Fibroblast of the conjunctiva (primary cell): Measurements from ENCODE around the gene MALT1.
"Not testable (repeated sequence)": the region's sequence is repeated elsewhere in the genome, so short reads cannot be mapped to it uniquely, and the experiment has no call there.

Experiments
- DNase-seq: peaks from one replicate; pipeline ENCODE4 v3.0.0-alpha.2; 2010; ENCODE audit warnings: low read depth

The MALT1 gene, protein sequence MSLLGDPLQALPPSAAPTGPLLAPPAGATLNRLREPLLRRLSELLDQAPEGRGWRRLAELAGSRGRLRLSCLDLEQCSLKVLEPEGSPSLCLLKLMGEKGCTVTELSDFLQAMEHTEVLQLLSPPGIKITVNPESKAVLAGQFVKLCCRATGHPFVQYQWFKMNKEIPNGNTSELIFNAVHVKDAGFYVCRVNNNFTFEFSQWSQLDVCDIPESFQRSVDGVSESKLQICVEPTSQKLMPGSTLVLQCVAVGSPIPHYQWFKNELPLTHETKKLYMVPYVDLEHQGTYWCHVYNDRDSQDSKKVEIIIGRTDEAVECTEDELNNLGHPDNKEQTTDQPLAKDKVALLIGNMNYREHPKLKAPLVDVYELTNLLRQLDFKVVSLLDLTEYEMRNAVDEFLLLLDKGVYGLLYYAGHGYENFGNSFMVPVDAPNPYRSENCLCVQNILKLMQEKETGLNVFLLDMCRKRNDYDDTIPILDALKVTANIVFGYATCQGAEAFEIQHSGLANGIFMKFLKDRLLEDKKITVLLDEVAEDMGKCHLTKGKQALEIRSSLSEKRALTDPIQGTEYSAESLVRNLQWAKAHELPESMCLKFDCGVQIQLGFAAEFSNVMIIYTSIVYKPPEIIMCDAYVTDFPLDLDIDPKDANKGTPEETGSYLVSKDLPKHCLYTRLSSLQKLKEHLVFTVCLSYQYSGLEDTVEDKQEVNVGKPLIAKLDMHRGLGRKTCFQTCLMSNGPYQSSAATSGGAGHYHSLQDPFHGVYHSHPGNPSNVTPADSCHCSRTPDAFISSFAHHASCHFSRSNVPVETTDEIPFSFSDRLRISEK

DNA sequence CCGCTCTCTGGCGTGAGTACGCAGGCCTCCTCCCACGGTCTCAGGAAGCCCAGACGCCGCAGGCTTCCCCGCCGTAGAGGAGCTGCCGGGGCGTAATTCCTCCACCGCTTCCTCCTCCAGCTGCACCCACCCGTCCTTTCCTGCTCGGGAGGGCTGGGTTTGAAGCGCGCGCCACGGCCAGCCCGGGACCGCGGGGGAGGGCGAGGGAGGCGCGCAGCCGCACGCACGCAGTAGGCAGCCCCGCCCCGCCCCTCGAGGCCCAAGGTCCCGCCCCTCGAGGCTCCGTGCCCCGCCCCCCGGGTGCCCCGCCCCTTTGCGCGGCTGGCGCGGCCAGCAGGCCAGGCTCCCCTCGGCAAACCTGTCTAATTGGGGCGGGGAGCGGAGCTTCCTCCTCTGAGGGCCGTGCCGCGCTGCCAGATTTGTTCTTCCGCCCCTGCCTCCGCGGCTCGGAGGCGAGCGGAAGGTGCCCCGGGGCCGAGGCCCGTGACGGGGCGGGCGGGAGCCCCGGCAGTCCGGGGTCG is at the start of gene MALT1:
Gene MALT1 (plus strand): TSS at position 355 of the 521 bp plus-strand sequence. CDS start 179 bp downstream, outside the sequence.
- peak; percentile 75 for DNase-seq

DNA sequence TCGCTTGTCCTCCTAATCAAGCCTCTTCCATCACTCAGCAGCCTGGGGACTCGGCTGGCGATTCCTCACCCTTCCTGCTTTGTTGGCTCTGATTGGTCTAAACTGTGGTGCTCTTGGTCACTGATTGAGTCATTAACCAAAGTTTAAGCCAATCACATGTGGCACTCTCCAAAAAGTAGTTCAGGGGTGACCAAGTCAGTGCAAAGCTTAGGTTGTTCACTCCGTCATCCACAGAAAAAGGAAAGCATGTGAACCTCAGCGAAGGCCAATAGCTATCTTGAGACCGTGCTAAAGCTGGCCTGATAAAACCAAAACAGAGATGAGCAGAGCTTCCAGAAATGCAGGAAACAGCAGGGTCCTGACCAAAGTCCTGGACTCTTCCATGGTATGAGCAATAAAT is 47.3 kb upstream of the MALT1 start:
- DNase-seq = no peak

DNA sequence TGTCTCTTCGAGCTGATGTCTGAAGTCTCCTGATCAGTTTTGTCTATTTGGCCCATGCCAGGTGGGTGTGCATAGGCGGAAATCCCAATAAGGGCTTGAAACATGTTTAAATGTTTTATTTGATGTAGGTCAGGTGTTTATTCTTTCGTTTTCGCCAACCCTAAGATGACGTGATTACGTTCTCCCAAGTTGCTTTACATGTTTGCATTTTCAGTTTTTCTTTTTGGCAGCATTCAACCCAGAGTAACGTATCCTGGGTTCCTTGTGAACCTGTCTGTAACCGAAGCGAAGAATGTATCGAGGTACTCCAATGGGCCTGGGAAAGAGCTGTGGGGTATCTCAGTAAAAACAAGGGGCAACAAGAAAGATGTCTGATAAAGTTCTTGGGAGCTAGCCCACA is 45.4 kb upstream of the MALT1 start:
- no peak for DNase-seq

DNA sequence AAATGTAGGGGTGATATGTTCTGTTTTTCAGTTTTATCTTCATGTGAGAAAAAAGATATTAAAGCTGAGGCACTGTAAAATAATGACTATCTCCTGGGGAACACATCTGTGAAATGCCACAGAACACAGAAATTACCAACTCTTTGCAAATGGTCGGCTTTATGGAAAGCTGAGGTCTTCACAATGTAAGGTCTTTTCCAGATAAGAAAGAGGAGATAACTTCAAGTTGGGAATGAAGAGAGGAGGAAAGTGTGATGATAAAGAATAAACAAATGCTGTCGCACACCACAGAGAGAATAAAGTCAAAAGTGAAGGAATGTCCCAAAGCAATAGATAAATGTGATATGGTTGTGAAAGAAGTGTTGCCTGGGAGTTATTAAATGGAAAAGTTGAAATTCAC is 41.2 kb upstream of the MALT1 start:
- DNase-seq = no peak

DNA sequence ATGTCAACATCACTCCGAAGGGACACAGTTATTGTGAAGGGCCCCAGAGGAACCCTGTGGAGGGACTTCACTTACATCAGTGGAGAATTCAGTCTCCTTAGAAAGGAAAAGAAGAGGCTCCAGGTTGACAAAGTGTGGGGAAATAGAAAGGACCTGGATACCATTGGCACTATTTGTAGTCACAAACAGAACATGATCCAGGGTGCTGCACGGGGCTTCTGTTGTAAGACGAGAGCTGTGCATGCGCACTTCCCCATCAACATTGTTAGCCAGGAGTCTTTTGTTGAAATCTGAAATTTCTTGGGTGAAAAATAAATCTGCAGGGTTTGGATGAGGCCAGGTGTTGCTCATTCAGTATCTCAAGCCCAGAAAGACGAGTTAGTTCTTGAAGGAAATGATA is 40.0 kb upstream of the MALT1 start:
- DNase-seq = no peak

DNA sequence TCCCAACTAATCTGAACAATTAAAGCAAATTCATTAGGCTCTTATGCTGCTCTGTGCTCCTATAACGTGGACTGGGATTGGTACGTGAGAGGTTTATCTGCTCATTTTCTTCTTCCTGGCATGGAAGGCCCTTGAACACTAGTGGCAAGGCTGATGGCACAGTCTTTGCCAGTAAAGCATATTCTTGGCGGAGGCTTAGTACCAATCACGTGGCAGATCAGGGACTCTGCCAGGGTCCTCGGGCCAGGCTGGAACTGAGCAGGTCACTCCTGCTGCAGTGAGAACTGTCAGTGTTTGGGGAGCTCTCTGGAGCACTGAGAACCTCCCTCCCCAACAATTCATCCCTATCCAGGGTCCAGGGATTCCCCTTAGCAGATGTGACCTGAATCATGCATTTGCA is 38.7 kb upstream of the MALT1 start:
- DNase-seq = no peak

DNA sequence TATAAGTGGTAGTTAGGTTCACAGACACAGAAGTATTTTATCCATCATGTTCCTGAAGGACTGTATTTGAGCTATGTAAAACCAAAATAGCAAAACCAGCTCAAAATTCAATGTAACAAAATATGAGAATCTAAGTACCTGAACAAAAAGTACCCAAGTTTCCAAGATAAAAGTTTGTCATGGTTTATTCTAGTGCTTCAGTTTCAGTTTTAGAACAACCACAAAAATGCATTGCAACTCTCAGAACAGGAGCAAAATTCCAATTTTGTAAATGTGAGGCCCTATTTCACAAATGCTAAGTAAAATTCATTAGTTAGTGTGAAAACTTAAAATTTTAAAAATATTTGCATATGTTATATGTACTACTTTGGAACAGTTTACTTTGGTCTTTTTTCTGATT is 37.4 kb upstream of the MALT1 start:
- no peak for DNase-seq

DNA sequence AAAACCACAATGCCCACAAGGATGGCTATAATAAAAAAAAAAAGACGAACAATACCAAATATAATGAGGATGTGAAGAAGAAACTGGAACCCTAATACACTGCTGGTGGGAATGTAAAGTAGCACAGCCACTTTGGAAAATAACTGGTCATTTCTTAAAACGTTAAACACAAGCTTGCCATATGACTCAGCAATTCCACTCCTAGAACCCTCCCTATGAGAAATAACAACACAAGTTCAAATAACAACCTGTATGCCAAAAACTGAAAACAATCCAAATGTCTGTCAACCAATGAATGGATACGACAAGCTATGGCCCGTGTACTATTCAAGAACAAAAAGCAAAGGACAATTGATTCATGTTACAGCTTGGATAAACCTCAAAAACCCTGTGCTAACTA is 35.4 kb upstream of the MALT1 start:
- DNase-seq = peak; percentile 68

DNA sequence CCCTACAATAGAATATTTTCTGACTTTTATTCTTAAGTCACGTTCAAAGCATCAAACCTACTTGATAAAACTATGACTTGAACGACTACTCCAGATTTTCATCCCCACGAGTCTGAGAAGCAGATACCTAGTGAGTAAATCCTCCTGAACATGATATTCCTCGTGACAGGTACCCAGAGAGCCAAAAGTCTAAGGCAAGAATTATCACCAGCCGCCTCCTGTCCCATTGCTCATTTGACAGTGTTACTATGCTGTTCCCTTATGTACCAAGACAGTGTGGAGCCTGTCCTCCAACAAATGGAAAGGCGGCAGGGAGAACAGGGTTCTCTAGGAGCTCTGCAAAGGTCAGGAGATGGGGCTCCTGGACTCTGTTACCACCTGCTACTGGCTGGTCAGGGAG is 34.1 kb upstream of the MALT1 start:
- no peak for DNase-seq

DNA sequence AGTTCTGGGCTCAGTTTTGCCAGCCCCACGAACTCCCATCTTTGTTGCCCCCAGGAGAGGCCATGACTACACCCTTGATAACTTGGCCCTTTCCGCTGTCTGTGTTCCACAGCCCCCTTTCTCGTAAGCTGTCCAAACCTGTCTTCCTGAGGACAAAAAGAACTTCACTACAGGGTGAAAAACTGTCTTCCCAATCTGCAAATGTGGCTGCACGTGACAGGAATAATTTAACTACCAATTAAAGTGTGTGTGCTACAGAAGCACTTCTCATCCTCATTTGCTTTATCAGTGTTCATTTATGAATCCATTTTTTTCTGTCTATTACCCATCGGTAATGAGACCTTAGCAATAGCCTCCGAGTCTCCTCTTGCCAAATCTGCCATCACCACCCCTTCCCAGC is 33.3 kb upstream of the MALT1 start:
- DNase-seq = no peak

DNA sequence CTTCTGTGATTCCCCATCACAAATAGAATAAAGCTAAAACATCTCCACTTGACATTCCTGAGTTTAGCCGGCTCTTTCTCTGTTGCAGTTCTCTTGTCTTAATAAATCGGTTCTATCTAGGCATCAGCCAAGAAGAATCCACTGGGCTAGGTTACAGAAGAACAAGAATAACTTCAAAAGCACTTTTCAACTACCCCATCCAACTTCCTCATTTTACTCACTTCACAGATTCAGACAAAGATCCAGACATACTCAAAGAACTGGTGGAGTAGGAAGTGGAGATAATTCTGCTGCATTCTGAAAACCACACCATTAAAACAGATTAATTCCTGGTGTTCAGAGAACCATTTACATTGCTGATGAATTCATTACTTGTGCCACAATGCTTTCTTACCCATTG is 32.8 kb upstream of the MALT1 start:
- no peak for DNase-seq

DNA sequence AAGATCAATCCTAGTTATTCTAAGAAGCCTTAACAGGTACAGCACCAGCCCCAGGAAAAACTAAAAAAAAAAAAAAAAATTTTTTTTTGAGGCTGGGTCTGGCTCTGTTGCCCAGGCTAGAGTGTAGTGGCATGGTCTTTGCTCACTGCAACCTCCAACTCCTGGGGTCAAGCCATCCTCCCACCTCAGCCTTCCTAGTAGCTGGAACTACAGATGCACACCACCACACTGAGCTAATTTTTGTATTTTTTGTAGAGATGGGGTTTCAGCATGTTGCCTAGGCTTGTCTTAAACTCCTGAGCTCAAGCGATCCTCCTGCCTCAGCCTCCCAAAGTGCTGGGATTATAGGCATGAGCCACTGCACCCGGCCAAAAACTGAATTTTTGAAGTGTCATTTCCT is 32.0 kb upstream of the MALT1 start:
- no peak for DNase-seq

DNA sequence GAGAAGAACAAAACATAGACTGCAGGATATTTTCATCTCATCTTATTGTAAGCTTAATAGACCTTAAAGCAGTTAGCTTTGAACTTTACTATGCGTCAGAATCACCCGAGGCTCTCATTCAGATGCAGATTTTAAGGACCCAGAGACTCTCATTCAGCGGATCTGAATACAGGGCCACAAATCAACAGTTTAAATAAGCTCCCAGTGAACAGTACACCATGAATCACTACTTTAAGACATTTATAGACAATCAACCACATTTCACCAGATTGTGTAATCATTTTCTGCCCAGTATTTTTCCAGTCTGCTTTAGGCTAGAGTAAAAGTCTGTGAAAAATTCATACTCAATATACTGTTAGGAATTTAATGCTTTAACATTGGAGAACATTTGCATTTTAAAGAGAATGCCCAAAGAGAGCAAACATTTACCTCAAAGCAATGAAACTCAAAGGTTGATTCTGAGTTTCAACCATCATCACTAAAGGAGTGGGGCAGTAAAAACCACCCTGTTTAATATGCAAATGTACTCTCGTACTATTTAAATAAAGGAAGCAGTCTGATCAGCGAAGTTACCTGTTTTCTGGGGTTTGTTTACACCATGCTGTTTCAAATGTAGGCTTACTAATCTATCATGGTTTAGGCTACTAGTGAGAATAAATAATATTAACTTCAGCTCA is 31.4 kb upstream of the MALT1 start:
- DNase-seq = peak; percentile 16

DNA sequence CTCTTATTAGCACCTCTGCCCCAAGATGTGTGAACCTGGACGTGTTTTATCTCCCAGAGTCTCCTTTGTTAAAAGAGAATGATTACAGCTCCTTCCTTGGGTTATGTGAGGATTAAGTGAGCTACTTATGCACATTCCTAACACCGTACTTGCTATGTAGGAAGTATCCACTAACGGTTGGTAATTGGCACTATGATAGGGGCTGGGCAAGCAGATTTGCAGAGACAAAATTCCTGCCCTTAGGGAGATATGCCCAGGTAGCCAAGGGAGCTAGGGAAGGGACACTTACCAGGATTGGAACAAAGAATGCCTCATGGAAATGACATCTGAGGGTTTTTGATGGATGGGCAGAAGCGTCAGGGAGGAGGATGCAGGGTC is 30.8 kb upstream of the MALT1 start:
- no peak for DNase-seq

DNA sequence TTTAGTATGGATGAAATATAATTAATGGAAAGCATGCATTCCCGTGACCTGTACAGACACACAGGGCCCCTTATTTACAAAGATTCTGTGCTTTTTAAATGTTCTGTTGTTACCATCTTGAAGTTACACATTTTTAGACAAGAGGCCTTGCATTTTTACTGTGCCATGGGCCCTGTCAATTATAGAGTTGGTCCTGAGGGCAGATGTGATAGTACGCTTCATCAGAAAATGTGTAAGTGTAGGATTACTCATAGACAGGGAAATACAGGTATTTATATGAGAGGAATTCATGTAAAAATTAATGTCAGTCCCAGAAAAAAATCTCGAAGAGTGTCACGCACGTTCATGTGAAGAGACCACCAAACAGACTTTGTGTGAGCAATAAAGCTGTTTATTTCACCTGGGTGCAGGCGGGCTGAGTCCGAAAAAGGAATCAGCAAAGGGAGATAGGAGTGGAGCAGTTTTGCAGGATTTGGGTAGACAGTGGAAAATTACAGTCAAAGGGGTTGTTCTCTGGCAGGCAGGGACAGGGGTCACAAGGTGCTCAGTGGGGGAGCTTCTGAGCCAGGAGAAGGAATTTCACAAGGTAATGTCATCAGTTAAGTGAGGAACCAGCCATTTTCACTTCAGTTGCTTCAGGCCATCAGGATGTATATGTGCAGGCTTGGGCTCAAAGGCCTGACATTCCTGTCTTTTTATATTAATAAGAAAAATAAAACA is 30.2 kb upstream of the MALT1 start:
- no peak for DNase-seq

DNA sequence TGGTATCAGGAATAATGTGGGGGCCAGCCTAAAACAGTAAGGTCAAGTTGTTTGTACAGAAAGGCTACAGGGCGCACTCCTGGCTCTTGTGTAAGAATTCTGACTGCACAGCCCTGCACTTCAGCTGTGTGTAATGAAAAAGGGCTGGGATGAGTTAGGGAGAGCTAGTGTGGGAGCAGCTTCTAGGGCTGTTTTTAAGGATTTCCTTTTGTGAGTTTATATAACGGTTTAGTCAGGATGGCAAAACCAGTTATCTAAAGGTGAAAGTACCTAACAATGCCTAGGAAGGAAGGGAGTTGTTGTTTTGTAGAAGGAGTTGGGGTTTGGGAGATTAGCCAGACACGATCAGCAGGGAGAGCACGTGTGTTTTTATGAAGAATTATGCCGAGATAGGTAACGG is 27.7 kb upstream of the MALT1 start:
- DNase-seq = not testable (repeated sequence)

DNA sequence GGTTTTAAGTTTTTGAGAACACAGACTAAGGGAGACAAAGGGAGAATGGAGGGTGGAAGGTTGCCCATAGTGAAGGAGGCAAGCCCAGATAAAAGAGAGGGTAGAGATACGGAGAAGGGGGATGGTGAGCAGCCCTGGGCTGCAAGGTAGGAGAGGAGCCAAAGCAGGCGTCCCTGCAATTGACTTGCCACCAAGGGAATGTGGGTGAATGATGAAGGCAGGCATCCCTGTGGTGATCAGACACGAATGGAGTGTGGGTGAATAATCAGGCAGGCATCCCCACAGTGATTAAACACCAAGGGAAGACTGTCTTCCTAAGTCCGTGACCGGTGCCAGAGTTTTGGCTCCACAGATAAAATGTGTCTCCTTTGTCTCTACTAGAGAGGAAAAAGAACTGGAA is 25.9 kb upstream of the MALT1 start:
- no peak for DNase-seq

DNA sequence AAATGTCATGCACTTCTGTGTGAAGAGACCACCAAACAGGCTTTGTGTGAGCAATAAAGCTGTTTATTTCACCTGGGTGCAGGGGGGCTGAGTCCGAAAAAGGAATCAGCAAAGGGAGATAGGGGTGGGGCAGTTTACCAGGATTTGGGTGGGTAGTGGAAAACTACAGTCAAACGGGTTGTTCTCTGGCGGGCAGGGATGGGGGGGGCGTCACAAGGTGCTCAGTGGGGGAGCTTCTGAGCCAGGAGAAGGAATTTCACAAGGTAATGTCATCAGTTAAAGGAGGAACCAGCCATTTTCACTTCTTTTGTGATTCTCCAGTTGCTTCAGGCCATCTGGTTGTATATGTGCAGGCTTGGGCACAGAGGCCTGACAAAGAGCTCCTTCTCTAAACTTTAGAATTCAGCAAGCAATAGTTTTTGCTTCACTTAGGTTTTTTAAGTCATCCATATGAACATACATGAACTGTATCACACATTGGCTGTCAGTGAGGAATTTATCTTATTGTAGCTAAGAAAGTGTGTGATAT is 24.9 kb upstream of the MALT1 start:
- DNase-seq = no peak

DNA sequence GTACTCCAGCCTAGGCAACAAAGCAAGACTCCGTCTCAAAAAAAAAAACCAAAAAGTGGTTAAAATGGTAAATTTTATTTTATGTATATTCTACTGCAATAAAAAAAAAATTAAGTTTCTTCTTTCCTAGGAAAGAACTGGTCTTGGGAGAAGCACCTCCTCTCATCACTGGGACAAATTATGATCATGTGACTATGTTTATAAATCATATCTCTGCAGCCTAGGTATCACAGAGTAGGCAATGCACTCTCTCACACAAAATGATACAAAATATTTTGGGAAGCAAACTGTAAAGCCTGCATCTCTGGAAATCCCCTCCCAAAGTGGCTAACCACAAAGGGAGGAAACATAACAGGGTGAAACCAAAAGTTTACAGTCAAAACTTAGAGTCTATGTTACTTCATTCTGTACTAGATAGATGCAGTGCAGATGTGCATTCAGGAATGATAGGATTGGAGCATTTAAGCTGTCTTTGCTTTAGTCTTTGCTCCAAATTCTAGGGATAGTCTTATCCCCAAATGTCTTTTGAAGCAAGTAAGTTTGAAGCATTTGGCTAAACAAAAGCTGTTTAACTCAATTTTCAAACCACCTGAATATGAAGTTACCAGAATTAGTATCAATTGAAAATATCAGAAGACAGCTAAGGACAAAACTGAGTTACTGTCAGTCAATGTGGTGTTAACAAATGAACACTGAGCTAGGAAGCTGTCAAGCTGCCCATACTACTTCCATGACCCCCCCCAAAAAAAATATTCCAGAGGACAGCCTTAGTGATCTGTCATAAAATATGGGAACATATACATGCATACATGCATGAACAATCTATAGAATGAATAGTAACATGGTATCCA is 21.1 kb upstream of the MALT1 start:
- DNase-seq = no peak

DNA sequence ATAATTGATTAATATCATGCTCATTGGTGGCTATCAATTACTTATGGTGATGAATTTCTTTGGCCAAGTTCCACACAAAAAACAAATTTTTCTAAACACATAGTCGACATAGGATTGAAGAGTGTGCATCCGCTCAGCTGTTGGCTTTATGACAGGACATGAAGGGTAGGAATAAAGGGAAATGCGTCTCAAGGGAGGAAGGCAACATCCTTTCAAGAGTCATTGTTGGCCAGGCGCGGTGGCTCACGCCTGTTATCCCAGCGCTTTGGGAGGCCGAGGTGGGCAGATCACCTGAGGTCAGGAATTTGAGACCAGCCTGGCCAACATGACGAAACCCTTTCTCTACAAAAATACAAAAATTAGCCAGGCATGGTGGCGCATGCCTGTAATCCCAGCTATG is 20.4 kb upstream of the MALT1 start:
- DNase-seq = not testable (repeated sequence)
